Ammon's horn (tissue), 1 donor: ENCODE results near the gene TPK1.
A peak's percentile ranks its signal among the peaks of the same experiment; 100 is the strongest.

ENCODE experiments used
- DNase-seq: peaks from one replicate; pipeline ENCODE4 v3.0.0-alpha.2; 2016; ENCODE audit warnings: low spot score

TPK1 gene

DNA sequence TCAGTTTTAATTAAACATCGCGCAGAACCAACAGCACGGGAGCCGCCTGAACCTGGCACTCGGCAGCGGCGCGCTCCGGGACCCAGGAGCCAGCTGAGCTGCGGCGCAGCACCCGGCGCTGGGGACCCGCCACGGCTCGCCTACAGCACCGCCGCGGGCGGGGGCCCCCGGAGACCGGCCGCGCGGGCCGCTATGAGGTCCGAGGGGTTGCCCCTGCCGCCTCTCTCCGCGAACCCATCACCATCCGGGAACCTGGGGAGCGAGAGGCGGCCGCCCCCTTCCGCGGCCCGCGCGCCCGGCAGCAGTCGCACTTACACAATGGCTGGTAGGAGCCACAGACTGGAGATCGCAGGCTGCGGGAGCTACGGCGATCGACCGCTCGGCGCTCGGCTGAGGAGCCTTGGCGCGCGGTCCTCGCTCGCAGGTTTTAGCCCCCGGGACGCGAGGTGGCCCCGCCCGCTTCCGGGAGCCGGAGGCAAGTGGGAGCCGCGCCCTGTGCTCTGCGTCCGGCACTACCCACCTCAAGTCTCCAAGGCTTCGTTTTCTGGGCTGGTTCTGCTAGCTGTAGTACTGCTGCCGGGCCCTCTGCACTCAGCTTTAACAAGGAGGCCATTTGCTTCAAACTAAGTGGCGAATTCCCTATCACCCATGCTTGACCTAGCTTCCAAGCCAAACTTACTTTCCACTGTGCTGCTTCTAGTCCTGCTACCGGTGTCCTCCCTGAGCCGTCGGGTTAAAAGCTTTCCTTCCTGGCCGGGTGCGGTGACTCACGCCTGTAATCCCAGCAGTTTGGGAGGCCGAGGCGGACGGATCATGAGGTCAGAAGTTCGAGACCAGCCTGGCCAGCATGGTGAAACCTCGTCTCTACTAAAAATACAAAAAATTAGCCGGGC lies at the start of gene TPK1:
TPK1 (minus strand) TSS at position 402 of the 893 bp plus-strand sequence. CDS start 451 bp downstream, outside the sequence.
- peak; percentile 95 for DNase-seq

DNA sequence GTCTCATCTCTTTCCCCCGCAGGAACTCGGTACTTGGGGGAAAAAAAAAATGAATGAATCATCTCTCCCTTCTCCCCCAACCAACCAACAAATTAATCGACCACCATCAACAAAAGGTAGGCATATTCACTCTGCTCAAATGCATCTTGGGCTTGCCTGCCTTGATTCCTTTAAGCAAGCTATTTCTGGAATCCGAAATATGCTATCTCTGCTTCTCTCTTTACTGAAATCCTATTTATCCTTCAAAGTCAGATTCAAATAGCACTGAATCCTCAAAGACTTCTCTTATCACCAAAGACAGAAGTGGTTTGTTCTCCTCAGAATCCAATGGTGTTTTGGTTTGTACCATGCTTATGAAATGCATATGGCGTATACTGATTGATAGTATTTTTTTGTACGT lies 49.6 kb upstream of the TPK1 start:
- no peak for DNase-seq

DNA sequence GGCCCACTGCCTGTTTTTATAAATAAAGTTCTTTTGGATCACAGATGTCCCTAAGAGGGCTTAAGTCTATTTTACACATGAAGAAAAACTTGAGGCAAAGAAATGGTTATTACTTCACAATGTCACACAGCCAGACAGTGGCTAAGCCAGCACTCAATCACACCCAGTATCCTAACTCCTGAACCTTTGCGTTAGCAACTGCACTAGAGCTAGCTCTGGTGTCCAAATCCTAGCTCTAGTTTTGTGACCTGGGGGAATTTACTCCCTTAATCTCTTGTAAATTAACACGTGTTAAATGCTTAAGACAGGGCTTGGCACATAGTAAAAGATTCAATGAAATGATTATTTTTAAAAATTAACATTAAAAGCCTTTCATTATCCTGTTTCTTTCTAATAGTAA lies 49.0 kb upstream of the TPK1 start:
- DNase-seq: no peak

DNA sequence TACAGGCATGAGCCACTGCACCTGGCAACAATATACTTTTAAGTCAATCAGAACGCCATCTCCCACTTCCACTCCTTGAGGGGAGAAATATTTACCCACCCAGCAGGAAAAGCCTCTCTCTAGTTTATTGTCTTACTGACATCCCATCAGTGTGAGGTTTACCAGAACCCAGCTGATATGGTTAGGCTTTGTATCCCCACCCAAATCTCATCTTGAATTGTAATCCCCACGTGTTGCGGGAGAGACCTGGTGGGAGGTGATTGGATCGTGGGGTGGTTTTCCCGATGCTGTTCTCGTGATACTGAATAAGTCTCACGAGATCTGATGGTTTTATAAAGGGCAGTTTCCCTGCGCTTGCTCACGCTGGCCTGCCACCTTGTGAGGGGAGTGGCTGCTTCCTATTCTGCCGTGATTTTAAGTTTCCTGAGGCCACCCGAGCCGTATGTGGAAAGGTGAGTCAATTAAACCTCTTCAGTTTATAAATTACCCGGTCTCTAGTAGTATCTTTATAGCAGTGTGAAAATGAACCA lies 37.5 kb upstream of the TPK1 start:
- no peak for DNase-seq

DNA sequence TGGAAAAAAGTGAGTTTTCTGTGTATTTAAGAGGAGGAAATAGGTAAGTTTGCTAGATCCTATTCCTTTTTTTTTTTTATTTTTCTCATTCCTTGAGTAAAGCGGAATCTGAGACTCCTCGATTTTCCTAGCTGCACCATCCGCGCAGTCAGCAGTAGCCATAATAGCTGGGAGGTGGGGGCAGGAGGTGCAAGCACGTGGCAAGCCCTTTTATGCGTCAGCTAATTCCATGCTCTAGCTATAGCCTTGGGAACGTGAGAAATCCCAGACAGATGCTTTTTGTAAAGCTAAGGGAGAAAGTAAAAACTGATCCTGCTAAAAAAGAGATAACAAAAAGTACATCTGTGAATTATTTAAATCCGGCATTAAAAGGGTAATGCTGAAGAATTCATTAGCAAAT lies 33.2 kb upstream of the TPK1 start:
- no peak for DNase-seq

DNA sequence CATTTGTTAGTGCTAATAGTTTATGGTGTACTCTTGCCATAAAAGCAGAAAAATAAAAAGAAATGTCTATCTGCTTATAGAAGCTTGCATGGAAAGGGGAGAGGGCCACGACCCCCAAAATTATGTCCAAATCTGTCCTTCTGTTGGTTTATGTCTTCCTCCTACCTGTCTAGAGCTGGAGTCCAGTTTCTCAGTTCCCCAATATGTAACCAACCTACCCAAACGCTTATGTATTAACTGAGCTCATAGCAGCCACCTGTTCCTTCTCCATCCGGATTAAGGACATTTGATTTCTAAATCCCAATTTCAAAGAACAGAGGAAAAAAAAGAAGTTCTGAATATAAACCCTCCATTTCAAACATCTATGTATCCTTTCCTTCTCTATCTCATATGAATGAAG lies 30.3 kb upstream of the TPK1 start:
- DNase-seq: no peak

DNA sequence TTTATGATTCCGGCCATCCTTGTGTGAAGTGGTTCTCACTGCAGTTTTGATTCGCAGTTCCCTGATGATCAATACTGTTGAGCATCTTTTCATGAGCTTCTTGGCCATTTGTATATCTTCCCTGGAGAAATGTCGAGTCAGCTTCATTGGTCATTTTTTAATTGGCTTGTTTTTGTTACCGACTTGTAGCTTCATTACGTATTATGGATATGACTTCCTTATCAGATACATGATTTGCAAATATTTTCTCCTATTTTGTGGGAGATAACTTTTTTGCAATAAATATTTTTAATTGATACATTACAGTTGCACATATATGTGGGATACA lies 27.4 kb upstream of the TPK1 start:
- DNase-seq: no peak

DNA sequence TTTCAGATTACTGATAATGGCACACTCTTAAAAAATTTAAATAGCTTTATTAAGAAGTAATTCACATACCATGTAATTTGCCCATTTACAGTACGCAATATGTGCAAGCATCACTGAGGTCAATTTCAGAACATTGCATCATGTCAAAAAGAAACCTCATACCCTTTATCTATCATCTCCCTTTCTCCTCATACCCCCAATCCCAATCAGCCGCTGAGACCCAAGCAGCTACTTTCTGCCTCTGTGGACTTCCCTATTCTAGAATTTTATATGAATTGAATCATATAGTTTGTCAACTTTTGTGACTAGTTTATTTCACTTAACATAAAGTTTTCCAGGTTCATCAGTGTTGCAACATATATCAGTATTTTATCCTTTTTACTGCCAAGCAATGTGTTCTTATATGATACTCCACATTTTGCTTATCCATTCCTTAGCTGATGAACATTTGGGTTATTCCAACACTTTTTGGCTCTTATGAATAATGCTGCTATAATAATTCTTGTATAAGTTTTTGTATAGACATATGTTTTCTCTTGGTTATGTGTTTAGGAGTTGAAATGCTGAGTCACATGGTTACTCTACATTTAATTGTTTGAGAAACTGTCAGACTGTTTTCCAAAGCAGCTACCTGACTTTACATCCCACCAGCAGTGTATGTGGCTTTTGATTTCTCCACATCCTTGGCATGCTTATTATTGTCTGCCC lies 26.9 kb upstream of the TPK1 start:
- DNase-seq: no peak

DNA sequence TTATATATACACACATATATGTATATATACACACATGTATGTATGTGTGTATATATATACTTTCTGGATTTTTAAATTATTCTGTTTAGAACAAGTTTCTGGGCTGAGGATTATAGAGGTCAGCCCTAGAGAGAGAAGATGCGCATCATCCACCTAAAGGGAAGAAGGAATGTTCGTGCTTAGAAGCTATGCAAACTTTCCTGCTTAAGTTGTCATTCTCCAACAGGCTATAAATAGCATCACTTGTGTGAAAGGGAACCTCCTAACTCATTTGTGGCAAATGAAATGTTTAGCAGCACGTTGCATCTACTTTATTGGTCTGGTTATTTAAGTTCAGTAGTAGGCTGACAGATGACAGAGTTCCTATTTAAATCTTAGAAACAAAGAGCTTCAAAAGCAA lies 23.9 kb upstream of the TPK1 start:
- no peak for DNase-seq

DNA sequence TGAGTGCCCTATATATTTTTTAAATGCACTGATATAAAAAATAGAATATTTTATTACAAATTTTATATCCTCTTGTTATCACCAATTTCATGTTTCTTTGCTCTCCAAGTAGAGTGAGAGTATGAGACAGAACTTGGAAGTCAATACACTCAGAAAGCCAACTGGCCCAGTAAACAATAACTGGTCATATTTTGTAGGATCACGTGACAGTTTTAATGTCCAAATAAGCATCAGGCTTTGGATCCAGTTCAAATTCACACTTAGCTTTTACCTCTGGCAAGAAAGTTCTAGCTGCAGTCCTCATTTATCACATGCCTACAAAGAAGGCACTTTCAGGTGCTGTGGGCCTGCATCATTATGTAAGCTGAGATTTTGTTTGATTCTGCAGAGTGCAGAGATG lies 21.6 kb upstream of the TPK1 start:
- DNase-seq: no peak

DNA sequence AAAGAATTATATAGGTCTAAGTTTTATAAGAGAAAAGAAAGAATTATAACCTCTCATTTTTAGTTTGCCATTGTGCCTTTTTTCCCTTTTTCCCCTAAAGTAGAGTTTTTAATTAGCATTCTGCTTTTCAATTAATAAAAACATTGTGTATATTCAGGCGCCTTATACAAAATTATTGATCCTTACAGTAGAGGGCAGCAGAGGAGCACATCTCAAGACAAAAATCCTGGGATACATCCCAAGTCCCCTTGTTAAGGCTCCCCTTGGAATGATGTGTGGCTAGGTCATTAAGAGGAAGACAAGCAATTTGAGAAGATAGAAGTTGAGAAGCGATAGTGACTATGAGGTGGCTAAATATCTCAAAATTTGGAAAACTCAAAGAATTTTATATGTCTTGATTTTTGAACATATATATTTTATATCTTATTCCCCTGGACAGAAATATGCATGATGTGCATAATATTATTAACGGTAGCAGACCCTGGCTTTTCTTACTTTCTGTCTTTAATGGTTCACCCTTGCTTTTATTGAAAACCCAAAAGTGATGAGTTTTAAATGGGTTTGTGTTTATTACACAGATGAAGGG lies 19.1 kb upstream of the TPK1 start:
- DNase-seq: peak; percentile 44

DNA sequence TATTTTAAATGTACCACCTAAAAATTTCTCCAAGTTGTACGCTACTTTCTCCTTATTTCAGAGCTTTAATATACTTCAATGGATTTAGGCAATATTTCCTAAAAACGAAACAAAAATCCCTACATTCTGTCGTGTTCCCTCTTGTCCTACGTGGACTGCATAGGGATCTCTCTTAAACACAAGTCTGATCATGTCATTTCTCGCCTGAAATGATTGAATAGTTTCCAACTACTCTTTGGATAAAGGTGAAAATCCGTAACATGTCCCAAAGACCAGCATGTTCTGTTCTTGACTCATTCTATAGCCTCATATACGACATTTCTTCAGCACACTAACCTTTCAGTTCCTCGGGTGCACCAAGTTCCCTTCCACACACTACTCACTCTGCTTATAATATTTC lies 17.7 kb upstream of the TPK1 start:
- no peak for DNase-seq

DNA sequence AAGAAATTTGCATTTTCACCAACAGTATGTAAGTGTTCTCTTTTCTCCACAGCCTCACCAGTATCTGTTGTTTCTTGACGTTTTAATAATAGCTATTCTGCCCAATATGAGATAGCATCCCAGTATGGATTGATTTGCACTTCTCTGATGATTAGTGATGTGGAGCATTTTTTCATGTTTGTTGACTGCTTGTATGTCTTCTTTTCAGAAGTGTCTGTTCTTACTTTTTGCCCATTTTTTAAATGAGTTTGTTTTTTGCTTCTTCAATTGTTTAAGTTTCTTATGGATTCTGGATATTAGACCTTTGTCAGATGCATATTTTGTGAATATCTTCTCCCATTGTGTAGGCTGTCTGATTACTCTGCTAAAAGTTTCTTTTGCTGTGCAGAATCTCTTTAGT lies 12.2 kb upstream of the TPK1 start:
- no peak for DNase-seq

DNA sequence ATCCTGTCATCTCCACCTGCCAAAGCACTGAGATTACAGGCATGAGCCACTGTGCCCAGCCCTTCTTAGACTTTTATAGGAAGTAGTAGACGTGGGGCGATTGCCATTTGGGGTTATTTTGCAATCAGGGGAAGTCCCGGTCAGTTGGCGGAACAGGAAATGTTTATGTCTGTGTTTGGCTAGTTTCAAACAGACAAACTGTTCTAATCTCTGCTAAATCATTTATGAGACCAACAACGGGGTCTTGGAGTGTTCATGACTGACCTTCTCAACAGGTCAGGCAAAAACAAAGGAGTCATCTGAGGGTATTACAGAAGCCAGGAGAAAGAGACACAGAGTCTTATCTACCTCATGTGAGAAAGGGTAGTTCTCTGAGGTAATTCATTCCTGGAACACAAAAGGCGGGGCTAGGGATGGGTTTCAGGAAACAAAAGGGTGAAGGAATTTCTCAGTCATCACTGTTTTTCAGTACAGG lies 6.6 kb upstream of the TPK1 start:
- DNase-seq: peak; percentile 53

DNA sequence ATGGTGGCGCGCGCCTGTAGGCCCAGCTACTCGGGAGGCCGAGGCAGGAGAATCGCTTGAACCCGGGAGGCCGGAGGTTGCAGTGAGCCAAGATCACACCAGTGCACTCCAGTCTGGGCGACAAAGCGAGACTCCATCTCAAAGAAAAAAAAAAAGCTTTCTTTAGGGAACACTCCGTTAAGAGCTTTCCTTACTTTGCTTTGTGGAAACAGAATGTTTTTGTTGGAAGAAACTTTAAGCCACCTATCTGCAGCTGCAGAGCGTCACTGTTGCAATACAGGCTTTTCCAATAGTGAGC lies 641 bp upstream of the TPK1 start:
- DNase-seq: no peak

DNA sequence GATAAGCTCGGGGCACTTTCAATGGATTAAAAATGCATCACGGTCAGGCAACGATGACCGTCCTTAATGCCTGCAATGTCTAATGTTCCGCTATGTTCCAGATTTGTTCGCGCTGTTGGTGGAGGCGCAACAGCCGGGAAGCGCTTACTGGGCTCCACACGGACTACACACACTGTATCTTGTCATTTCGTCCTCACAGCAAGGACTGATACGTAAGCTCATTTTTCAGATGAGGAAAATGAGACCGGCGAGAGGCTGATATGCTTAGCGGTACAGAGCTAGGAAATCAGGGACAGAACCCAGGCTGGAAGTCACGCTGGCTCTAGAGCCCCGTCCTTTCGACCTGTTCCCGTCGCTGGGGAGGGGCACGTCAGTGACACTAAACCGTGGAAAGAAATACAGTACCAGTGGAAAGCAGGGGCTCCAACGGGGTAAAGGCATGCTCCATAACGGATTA lies 670 bp downstream of the TPK1 start:
- DNase-seq: peak; percentile 77

DNA sequence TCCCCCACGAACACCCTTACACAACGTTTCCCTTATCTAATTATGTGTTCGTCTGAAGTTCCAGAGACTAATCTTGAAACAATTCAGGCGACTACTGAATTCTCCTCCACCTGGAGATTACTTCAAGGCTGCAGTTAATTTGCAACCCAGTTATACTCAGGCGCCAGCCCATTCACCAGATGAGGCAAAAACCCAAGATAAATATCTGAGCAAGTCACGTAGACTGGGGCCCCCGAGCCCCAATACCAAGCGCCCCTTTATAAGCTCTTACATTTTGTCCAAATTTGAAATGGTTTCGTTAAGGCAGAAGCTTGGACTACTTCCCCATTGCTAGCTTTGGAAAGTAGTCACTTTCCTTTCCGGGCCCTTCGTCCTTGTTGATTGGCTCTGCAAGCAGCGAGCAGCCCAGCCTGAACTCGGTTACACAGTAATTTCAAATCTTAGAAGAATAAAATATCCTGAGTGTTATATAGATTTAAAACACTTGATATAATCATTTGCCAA lies 1.2 kb downstream of the TPK1 start:
- peak; percentile 53 for DNase-seq

DNA sequence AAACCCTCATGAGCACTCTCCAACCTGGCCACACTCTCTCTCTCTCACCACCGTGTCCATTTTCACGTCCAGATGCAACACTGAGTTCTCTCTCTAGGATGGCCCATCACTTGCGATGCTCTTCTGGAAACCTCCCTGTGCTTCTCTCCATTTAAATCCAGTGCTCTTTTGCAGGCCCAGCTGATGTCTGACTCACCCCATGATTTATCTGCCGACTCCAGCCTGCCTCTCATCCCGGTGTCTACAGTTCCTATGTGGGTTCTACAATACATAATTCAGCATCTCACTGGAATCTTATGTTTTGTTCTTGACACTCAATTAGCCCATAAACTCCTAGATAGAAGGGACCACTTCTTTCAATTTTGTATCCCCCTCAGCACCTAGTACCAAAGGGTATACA lies 5.0 kb downstream of the TPK1 start:
- DNase-seq: no peak

DNA sequence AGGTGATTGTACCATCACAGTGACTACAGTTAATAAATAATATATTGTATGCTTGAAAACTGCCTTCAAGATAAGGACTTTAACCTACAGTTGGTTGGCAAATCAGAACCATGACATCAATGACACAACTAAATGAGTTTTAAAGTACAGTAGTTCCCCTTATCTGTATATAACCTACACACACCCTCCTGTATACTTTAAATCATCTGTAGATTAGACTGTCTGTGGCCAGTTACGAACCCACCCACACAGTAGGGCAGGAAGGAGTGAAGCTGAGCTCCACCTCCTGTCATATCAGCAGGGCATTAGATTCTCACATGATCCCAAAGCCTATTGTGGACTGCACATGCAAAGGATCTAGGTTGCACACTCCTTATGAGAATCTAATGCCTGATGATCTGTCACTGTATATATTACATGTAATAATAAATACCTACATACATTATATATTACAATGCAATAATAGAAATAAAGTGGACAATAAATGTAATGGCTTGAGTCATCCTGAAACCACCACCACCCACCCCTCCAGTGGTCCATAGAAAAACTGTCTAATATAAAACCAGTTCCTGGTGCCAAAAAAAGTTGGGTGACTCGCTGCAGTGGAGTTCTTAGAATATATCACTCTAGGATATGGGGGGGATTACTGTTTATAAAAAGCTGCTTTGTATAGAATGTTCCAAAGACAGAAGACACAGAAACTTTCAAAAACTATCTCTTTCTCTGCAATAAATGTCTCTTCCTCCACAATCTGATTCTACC lies 5.6 kb downstream of the TPK1 start:
- no peak for DNase-seq

DNA sequence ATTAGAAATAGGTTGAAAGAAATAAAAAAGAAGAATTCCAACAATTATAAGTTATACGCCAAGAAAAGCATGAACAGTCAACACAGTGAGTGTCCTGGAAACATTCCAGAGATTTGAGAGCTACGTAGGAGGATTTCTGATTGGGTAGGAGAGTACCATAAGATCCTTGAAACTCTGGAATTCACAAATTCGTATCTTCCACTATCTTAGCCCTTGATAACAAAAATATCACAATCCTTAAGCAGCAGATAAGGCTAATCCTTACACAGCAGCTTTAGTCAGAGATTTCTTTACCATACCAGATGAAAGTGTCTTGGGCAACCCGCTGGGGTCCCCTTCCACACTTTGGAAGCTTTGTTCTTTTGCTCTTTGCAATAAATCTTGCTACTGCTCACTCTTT lies 8.2 kb downstream of the TPK1 start:
- DNase-seq: no peak

DNA sequence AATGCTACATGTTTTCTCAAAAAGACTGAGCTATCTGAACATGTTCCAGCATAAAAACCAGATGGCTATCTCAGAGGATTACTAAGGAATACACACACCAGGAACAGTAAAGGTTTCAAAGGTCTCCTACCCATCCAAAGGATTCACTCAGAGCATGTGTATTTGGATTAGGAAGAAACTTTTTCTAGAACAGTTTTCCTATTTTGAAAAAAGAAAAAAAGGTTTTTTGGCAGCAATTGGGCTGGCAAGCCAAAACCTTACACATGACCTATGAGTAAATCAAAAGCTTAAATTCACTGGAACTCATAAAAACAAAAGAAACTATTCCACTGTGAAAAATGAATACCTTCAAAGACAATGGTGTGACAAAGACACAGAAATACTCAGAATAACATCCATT lies 9.6 kb downstream of the TPK1 start:
- DNase-seq: no peak

DNA sequence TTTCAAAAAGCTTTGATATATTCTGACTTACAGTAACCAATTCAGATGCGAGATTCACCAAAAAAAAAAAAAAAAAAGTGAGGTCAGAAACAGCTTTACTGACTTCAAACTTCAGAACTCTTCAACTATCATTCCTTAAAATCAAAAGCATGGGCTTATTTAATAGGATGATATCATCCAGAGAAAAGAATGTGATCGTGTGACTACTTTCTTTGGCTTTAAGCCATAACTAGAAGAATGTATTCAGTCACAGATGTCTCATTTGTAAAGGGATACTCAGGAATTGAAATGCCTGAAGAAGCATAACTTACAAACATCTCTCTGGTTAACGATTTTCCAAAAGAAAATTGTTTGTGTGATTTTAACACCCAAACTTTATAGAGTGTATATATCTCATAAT lies 11.5 kb downstream of the TPK1 start:
- no peak for DNase-seq
